ENCODE data around the gene CHRM2. TPM values are rescaled to one million over a fixed set of nuclear protein-coding genes. Genes with fewer than 3 reads are reported as not detected.

CHRM2 gene
- polyA plus RNA-seq, 2 of the 4 experiments (the other 2 are of a cell fraction): not detected

- Histone ChIP-seq H3K4me2 (no peak overlapping the region), H3K27ac (no peak overlapping the region), H3K9me3 (no peaks in the 10 kb centered on the region), H3K4me3 (no peak overlapping the region), H3K4me1 (no peaks in the 10 kb centered on the region)
- DNase-seq (ENCODE audit: low read depth in 1 of 2, low spot score in 1 of 2) (no peak), ATAC-seq (no peak), FAIRE-seq (no peak)
- 22% methylated on average over 5 of the region's 5 CpGs for WGBS (ENCODE audit: missing lambda C conversion rate)
- CTCF ChIA-PET: no interaction called here
- POLR2A ChIA-PET: no interaction called here
- TF ChIP-seq PBX3 (IDR thresholded peaks at IDR 0.05) (no peak), MAX (IDR thresholded peaks at IDR 0.05) (no peak), KDM5A (IDR thresholded peaks at IDR 0.05) (no peak), RAD21 (conservative IDR thresholded peaks at IDR 0.05 in 1 of 2, IDR thresholded peaks at IDR 0.05 in 1 of 2) (no peak), SREBF2 (IDR thresholded peaks at IDR 0.05) (no peak), HES2 (IDR thresholded peaks at IDR 0.05) (no peak), USF2 (IDR thresholded peaks at IDR 0.05) (no peak), ZNF302 (CRISPR knock-in tag; IDR thresholded peaks at IDR 0.05) (no peak), CTCF (IDR thresholded peaks at IDR 0.05) (no peak), RARB (CRISPR knock-in tag; IDR thresholded peaks at IDR 0.05) (no peak), RCOR1 (IDR thresholded peaks at IDR 0.05; ENCODE audit: low read depth, low read length) (no peak), NR3C1 (IDR thresholded peaks at IDR 0.05) (no peak), RNF2 (IDR thresholded peaks at IDR 0.05; ENCODE audit: borderline replicate concordance, low read depth) (no peak), BCL3 (IDR thresholded peaks at IDR 0.05) (no peak)
These were observed 69.0 kb downstream of the CHRM2 start for GRCh38 chr7:136937436-136937835.

GRCh38 chr7:136938476-136938875 is 70.0 kb downstream of the CHRM2 start:
- no peak overlapping the region for H3K4me2 ChIP-seq
- no peak overlapping the region for H3K4me3 ChIP-seq
- WGBS (ENCODE audit: missing lambda C conversion rate): 16% methylated on average over 5 of the region's 13 CpGs
- no peak for FAIRE-seq
- no peaks in the 10 kb centered on the region for H3K9me3 ChIP-seq
- no peaks in the 10 kb centered on the region for H3K4me1 ChIP-seq
- H3K27ac ChIP-seq: no peak overlapping the region
- CTCF ChIA-PET: no interaction called here
- DNase-seq (ENCODE audit: low read depth in 1 of 2, low spot score in 1 of 2): no peak
- POLR2A ChIA-PET: interaction anchor here (0.6 kb wide), 1 partner anchor 784 kb away, joined by 3 read pairs; no protein-coding TSS in a partner anchor
- TF ChIP-seq BHLHE40 (IDR thresholded peaks at IDR 0.05; ENCODE audit: low read depth, low read length) (no peak), ATOH8 (CRISPR knock-in tag; IDR thresholded peaks at IDR 0.05; ENCODE audit: low read depth) (no peak), MYC (IDR thresholded peaks at IDR 0.05; ENCODE audit: borderline replicate concordance, low read length) (no peak), NR3C1 (IDR thresholded peaks at IDR 0.05) (no peak), ZFP36 (IDR thresholded peaks at IDR 0.05; ENCODE audit: borderline replicate concordance, partially characterized antibody) (no peak), BCL3 (IDR thresholded peaks at IDR 0.05) (no peak), FOXS1 (CRISPR knock-in tag; IDR thresholded peaks at IDR 0.05) (no peak), TFCP2L1 (CRISPR knock-in tag; IDR thresholded peaks at IDR 0.05) (no peak), EP300 (IDR thresholded peaks at IDR 0.05) (no peak), HOXB5 (CRISPR knock-in tag; IDR thresholded peaks at IDR 0.05) (no peak), ZSCAN20 (CRISPR knock-in tag; IDR thresholded peaks at IDR 0.05) (no peak), ESRRA (IDR thresholded peaks at IDR 0.05; ENCODE audit: borderline replicate concordance, low read length) (no peak), NFE2L2 (conservative IDR thresholded peaks at IDR 0.05; ENCODE audit: low read length) (no peak), ZNF302 (CRISPR knock-in tag; IDR thresholded peaks at IDR 0.05) (no peak), KDM5A (IDR thresholded peaks at IDR 0.05) (no peak), GATA3 (IDR thresholded peaks at IDR 0.05; ENCODE audit: borderline replicate concordance) (no peak), SMC3 (IDR thresholded peaks at IDR 0.05) (no peak), POLR2AphosphoS2 (conservative IDR thresholded peaks at IDR 0.05; ENCODE audit: low read length) (no peak)
- ATAC-seq: no peak

Data from A549 (cell line).